RWPE2 (cell line): ENCODE results near the gene REX1BD.
A peak's percentile ranks its signal among the peaks of the same experiment; 100 is the strongest.

Experiments
- ATAC-seq: fragments of 200-7000 bp; cut with Tn5 transposase; 3 replicates; pipeline ENCODE4 v1.9.1; 2021; ENCODE audit warnings: low read depth
- DNase-seq: peaks from one replicate; pipeline ENCODE4 v3.0.0-alpha.2; 2020; ENCODE audit warnings: low spot score
- H3K27ac ChIP-seq: fragments of 450-650 bp; 2 replicates; pipeline ENCODE4 v1.5.1; 2017; ENCODE audit warnings: mild to moderate bottlenecking; ENCODE audit not compliant: poor library complexity, severe bottlenecking
- H3K27me3 ChIP-seq: fragments of 250-450 bp; sonication (Bioruptor Pico); 2 replicates; pipeline ENCODE4 v1.5.1; 2021; ENCODE audit warnings: mild to moderate bottlenecking, moderate library complexity; ENCODE audit not compliant: insufficient read depth, poor library complexity, severe bottlenecking
- H3K36me3 ChIP-seq: fragments of 250-450 bp; sonication (Bioruptor Pico); 2 replicates; pipeline ENCODE4 v1.5.1; 2020; ENCODE audit warnings: low read depth, mild to moderate bottlenecking, moderate library complexity
- H3K4me1 ChIP-seq: fragments of 250-450 bp; sonication (Bioruptor Pico); 2 replicates; pipeline ENCODE4 v1.5.1; 2021; ENCODE audit warnings: mild to moderate bottlenecking, moderate library complexity; ENCODE audit not compliant: insufficient read depth, poor library complexity, severe bottlenecking
- H3K4me3 ChIP-seq: fragments of 250-450 bp; sonication (Bioruptor Pico); 2 replicates; pipeline ENCODE4 v1.5.1; 2021; ENCODE audit warnings: mild to moderate bottlenecking, moderate library complexity; ENCODE audit not compliant: severe bottlenecking
- H3K9me3 ChIP-seq: fragments of 250-450 bp; sonication (Bioruptor Pico); 2 replicates; pipeline ENCODE4 v1.5.1; 2021; ENCODE audit warnings: mild to moderate bottlenecking, moderate library complexity; ENCODE audit not compliant: severe bottlenecking
- CTCF ChIP-seq: fragments of 450-650 bp; IDR thresholded peaks from one replicate; pipeline ENCODE4 v1.5.1; 2017; ENCODE audit warnings: mild to moderate bottlenecking, moderate library complexity; ENCODE audit not compliant: poor library complexity, severe bottlenecking

REX1BD gene

GRCh38 chr19:18605546-18606280 is 17.1 kb downstream of the REX1BD start:
- no peaks in the 10 kb centered on the region for H3K36me3 ChIP-seq
- H3K4me3 ChIP-seq: no peak overlapping the region
- no peaks in the 10 kb centered on the region for H3K9me3 ChIP-seq
- no peak for TF ChIP-seq CTCF
- peaks cover 8% of the 10 kb centered on the region for H3K4me1 ChIP-seq
- H3K27me3 ChIP-seq: peaks cover 52% of the 10 kb centered on the region
- DNase-seq (peak; percentile 55), ATAC-seq (no peak)
- no peak overlapping the region for H3K27ac ChIP-seq

GRCh38 chr19:18606281-18607225 is 18.0 kb downstream of the REX1BD start, which contains the start of gene CRLF1:
Gene CRLF1, minus strand, starts transcription at chr19:18606799. Its CDS starts 143 bp downstream, at chr19:18606656.
- H3K36me3 ChIP-seq: no peaks in the 10 kb centered on the region
- no peak for ATAC-seq
- peaks cover 60% of the 10 kb centered on the region for H3K27me3 ChIP-seq
- H3K9me3 ChIP-seq: no peaks in the 10 kb centered on the region
- DNase-seq: no peak
- H3K27ac ChIP-seq: no peak within 1 kb of the TSS
- peaks cover 8% of the 10 kb centered on the region for H3K4me1 ChIP-seq
- no peak for TF ChIP-seq CTCF
- H3K4me3 ChIP-seq: peak within 1 kb of the TSS; percentile 17

- Histone ChIP-seq H3K36me3 (no peaks in the 10 kb centered on the region), H3K4me1 (peaks cover 8% of the 10 kb centered on the region), H3K9me3 (no peaks in the 10 kb centered on the region), H3K27me3 (peaks cover 69% of the 10 kb centered on the region), H3K4me3 (peak overlapping the region; percentile 11), H3K27ac (no peak overlapping the region)
- DNase-seq: peak; percentile 52
- ATAC-seq: peak; percentile 4; the same call in 1 of the 3 replicates
- TF ChIP-seq CTCF: no peak
Measured at GRCh38 chr19:18607226-18608101, 18.9 kb downstream of the REX1BD start.

GRCh38 chr19:18608102-18608804 is 19.7 kb downstream of the REX1BD start:
- Histone ChIP-seq H3K4me3 (no peak overlapping the region), H3K4me1 (peaks cover 8% of the 10 kb centered on the region), H3K27me3 (peaks cover 77% of the 10 kb centered on the region), H3K36me3 (no peaks in the 10 kb centered on the region), H3K27ac (no peak overlapping the region), H3K9me3 (no peaks in the 10 kb centered on the region)
- DNase-seq (no peak), ATAC-seq (no peak)
- TF ChIP-seq CTCF: no peak
